Measurements from ENCODE around the gene SCAF8. TPM values are rescaled to one million over a fixed set of nuclear protein-coding genes. Genes with fewer than 3 reads are reported as not detected.

The SCAF8 gene
- polyA plus RNA-seq (2011; rRNA removed), result 13.1 and 18.4 TPM in 2 replicates
- polyA minus RNA-seq (2011; rRNA and poly(A)+ RNA removed), result 21.2 and 21.3 TPM in 2 replicates

- H3K27me3 ChIP-seq (ENCODE audit: control insufficient read depth, insufficient read depth, low read length), result no peaks in the 10 kb centered on the region
- no peak for DNase-seq (ENCODE audit: low read depth)
- ChIA-PET POLR2A (no interaction called here), CTCF (interaction anchor here (1.0 to 1.3 kb wide), 3 partner anchors 14 to 97 kb away, joined by 3 to 4 read pairs (median 3); no protein-coding TSS in a partner anchor)
- H3K4me3 ChIP-seq (ENCODE audit: low read depth, low read length), result peak within 1 kb of the TSS; percentile 90
- peaks cover 2% of the 10 kb centered on the region for H3K36me3 ChIP-seq (ENCODE audit: control insufficient read depth, insufficient read depth, low read length)
- peak; percentile 48 for TF ChIP-seq CTCF (IDR thresholded peaks at IDR 0.05; ENCODE audit: insufficient read depth, low read depth, low read length)
Observed at GRCh38 chr6:154733183-154733625, at the start of gene SCAF8. Gene SCAF8, plus strand, starts transcription at chr6:154733416. Its CDS starts 485 bp downstream, at chr6:154733901.

- no peaks in the 10 kb centered on the region for H3K27me3 ChIP-seq (ENCODE audit: control insufficient read depth, insufficient read depth, low read length)
- no peak overlapping the region for H3K4me3 ChIP-seq (ENCODE audit: low read depth, low read length)
- TF ChIP-seq CTCF (IDR thresholded peaks at IDR 0.05; ENCODE audit: insufficient read depth, low read depth, low read length), result no peak
- POLR2A ChIA-PET, result no interaction called here
- H3K36me3 ChIP-seq (ENCODE audit: control insufficient read depth, insufficient read depth, low read length), result no peaks in the 10 kb centered on the region
- DNase-seq (ENCODE audit: low read depth), result no peak
- CTCF ChIA-PET, result interaction anchor here (3.5 kb wide), 1 partner anchor 9 kb away, joined by 24 read pairs; no protein-coding TSS in a partner anchor
Observed at GRCh38 chr6:154683756-154684523, 49.3 kb upstream of the SCAF8 start.

- no peaks in the 10 kb centered on the region for H3K36me3 ChIP-seq (ENCODE audit: control insufficient read depth, insufficient read depth, low read length)
- no peak for DNase-seq (ENCODE audit: low read depth)
- CTCF ChIA-PET, result interaction anchor here (3.5 kb wide), 1 partner anchor 11 kb away, joined by 24 read pairs; no protein-coding TSS in a partner anchor
- TF ChIP-seq CTCF (IDR thresholded peaks at IDR 0.05; ENCODE audit: insufficient read depth, low read depth, low read length), result no peak
- POLR2A ChIA-PET, result no interaction called here
- H3K4me3 ChIP-seq (ENCODE audit: low read depth, low read length), result no peak overlapping the region
- no peaks in the 10 kb centered on the region for H3K27me3 ChIP-seq (ENCODE audit: control insufficient read depth, insufficient read depth, low read length)
Observed at GRCh38 chr6:154686162-154686561, 47.1 kb upstream of the SCAF8 start.

GRCh38 chr6:154689493-154690255 lies 43.5 kb upstream of the SCAF8 start:
- H3K36me3 ChIP-seq (ENCODE audit: control insufficient read depth, insufficient read depth, low read length), result no peaks in the 10 kb centered on the region
- no peaks in the 10 kb centered on the region for H3K27me3 ChIP-seq (ENCODE audit: control insufficient read depth, insufficient read depth, low read length)
- no peak for TF ChIP-seq CTCF (IDR thresholded peaks at IDR 0.05; ENCODE audit: insufficient read depth, low read depth, low read length)
- no peak overlapping the region for H3K4me3 ChIP-seq (ENCODE audit: low read depth, low read length)
- no peak for DNase-seq (ENCODE audit: low read depth)
- ChIA-PET CTCF (interaction anchor here (1.2 to 2.6 kb wide), 3 partner anchors 12 to 239 kb away, joined by 3 to 7 read pairs (median 5); no protein-coding TSS in a partner anchor), POLR2A (no interaction called here)

GRCh38 chr6:154690857-154691256 lies 42.4 kb upstream of the SCAF8 start:
- no peaks in the 10 kb centered on the region for H3K36me3 ChIP-seq (ENCODE audit: control insufficient read depth, insufficient read depth, low read length)
- ChIA-PET CTCF (interaction anchor here (0.6 to 2.0 kb wide), 2 partner anchors 15 to 144 kb away, joined by 3 to 5 read pairs; no protein-coding TSS in a partner anchor), POLR2A (no interaction called here)
- no peak overlapping the region for H3K4me3 ChIP-seq (ENCODE audit: low read depth, low read length)
- no peaks in the 10 kb centered on the region for H3K27me3 ChIP-seq (ENCODE audit: control insufficient read depth, insufficient read depth, low read length)
- TF ChIP-seq CTCF (IDR thresholded peaks at IDR 0.05; ENCODE audit: insufficient read depth, low read depth, low read length), result no peak
- DNase-seq (ENCODE audit: low read depth), result no peak
